ENCODE results near the gene CTSZ. TPM values are rescaled to one million over a fixed set of nuclear protein-coding genes. Genes with fewer than 3 reads are reported as not detected.

The CTSZ gene
- total RNA-seq, 4 donors from 2014 or later: 61.9 to 246 (median 226) TPM

DNA sequence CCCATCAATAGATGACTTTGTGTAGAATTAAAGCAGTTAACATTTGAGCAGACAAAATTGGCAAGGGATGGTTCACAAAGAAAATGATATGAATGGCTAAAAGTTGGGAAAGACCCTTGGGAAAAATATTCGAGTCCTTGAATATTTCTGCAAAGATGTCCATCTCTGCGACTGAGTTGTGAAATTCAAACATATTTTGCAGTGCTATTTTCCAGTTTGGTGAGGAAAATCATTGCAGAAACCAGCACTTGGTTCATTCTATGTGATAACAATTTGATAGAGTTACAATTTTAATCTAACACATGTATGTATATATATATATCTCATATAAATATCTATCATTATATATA is 41.6 kb upstream of the CTSZ start:
- DNase-seq: no peak
- Histone ChIP-seq H3K27me3 (no peaks in the 10 kb centered on the region), H3K36me3 (no peaks in the 10 kb centered on the region), H3K4me3 (no peak overlapping the region), H3K27ac (peak overlapping the region; percentile 67 to 77 (median 72)), H3K4me1 (peaks cover 0 to 26% (median 10%) of the 10 kb centered on the region in 4 donors), H3K9me3 (no peaks in the 10 kb centered on the region)
- intact Hi-C loops (cut with DNase I; ENCODE audit: low total_unique reads) (no loop called here), in situ Hi-C loops (cut with MboI; ENCODE audit: low pct_ligation_motif_present in 1 of 4, low pct_unique_long_range_greater_than_20kb in 1 of 4, low sequenced_read_pairs in 3 of 4) (loop anchor here in 1 of 4 donors (25.0 kb wide), 1 partner anchor 386 kb away; the partner anchor contains the start of gene STX16)
- WGBS, 2 donors (ENCODE audit: low coverage in 1 of 2): 76 to 80% methylated on average over 2 of the region's 2 CpGs
- TF ChIP-seq POLR2A (IDR thresholded peaks at IDR 0.05) (no peak), EP300 (IDR thresholded peaks at IDR 0.05; ENCODE audit: low read depth) (no peak), POLR2AphosphoS5 (IDR thresholded peaks at IDR 0.05) (no peak)
- TF ChIP-seq, protein P1, sequence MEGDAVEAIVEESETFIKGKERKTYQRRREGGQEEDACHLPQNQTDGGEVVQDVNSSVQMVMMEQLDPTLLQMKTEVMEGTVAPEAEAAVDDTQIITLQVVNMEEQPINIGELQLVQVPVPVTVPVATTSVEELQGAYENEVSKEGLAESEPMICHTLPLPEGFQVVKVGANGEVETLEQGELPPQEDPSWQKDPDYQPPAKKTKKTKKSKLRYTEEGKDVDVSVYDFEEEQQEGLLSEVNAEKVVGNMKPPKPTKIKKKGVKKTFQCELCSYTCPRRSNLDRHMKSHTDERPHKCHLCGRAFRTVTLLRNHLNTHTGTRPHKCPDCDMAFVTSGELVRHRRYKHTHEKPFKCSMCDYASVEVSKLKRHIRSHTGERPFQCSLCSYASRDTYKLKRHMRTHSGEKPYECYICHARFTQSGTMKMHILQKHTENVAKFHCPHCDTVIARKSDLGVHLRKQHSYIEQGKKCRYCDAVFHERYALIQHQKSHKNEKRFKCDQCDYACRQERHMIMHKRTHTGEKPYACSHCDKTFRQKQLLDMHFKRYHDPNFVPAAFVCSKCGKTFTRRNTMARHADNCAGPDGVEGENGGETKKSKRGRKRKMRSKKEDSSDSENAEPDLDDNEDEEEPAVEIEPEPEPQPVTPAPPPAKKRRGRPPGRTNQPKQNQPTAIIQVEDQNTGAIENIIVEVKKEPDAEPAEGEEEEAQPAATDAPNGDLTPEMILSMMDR (IDR thresholded peaks at IDR 0.05): no peak

DNA sequence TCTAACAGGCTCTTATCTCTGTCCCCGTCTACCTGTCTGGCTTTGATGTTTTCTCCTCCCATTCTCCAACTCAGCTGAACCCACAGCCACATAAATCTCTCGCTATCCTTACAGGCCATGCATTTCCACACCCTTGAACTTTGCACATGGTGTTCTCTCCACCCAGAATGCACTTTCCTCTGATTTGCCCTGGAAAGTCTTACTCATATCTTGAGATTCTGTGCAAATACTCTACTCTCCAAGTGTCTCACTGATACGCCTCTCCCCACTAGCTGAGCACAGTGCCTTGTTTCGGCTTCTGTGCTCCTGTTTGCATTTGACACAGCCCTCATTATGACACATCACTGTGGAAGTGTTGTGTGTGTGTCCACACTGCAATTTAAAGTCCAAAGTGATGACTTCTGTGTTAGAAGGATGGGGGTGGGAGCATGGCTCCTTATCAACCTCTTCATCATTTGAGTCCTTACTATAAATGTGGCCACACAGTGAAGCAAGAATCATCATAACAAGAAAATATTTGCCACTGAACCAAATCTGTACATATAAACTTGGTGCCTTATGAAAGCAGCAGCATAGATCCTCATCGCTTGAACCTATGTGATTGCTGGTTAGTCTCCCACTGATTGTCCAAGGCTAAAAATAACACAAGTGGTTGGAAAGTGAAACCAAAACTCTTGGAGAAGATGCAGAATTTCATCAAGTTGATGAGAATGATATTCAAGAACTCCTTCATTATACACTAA is 41.1 kb upstream of the CTSZ start:
- no peaks in the 10 kb centered on the region for H3K36me3 ChIP-seq
- intact Hi-C loops (cut with DNase I; ENCODE audit: low total_unique reads) (no loop called here), in situ Hi-C loops (cut with MboI; ENCODE audit: low pct_ligation_motif_present in 1 of 4, low pct_unique_long_range_greater_than_20kb in 1 of 4, low sequenced_read_pairs in 3 of 4) (loop anchor here in 1 of 4 donors (25.0 kb wide), 1 partner anchor 386 kb away; the partner anchor contains the start of gene STX16)
- H3K4me3 ChIP-seq: no peak overlapping the region
- WGBS, 2 donors (ENCODE audit: low coverage in 1 of 2): 38 to 46% methylated on average over 4 to 5 of the region's 5 CpGs
- H3K4me1 ChIP-seq: peaks cover 5 to 30% (median 14%) of the 10 kb centered on the region in 4 donors
- H3K27ac ChIP-seq: peak overlapping the region; percentile 67 to 77 (median 72)
- H3K27me3 ChIP-seq: no peaks in the 10 kb centered on the region
- peak; percentile 39 to 87 (median 81) for TF ChIP-seq POLR2AphosphoS5 (IDR thresholded peaks at IDR 0.05)
- TF ChIP-seq, protein P1 (IDR thresholded peaks at IDR 0.05): no peak
- TF ChIP-seq EP300 (IDR thresholded peaks at IDR 0.05; ENCODE audit: low read depth): peak; percentile 74
- TF ChIP-seq POLR2A (IDR thresholded peaks at IDR 0.05): peak; percentile 48
- DNase-seq: peak; percentile 63
- no peaks in the 10 kb centered on the region for H3K9me3 ChIP-seq

DNA sequence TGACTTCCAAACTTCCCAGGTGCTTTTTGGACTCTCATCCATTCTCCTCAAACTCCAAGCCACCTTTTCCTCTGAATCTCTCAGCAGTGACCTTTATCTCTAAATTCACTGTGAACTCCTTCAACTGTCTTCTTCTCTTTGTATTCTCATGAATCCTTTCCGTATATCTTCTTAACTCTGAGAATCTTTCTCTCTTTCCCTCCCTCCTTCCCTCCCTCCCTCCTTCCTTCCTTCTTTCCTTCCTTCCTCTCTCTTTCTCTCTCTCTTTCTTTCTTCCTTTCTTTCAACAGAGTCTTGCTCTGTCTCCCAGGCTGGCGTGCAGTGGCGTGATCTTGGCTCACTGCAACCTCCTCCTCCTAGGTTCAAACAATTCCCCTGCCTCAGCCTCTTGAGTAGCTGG is 39.8 kb upstream of the CTSZ start:
- H3K27me3 ChIP-seq: no peaks in the 10 kb centered on the region
- TF ChIP-seq POLR2AphosphoS5 (IDR thresholded peaks at IDR 0.05): no peak
- TF ChIP-seq POLR2A (IDR thresholded peaks at IDR 0.05): no peak
- TF ChIP-seq, protein P1 (IDR thresholded peaks at IDR 0.05): no peak
- H3K27ac ChIP-seq: peak overlapping the region in 3 of 4 donors; percentile 67 to 73 (median 70)
- 92 to 93% methylated on average over 1 to 3 of the region's 3 CpGs for WGBS, 2 donors (ENCODE audit: low coverage in 1 of 2)
- no peaks in the 10 kb centered on the region for H3K9me3 ChIP-seq
- no peak for DNase-seq
- no peak overlapping the region for H3K4me3 ChIP-seq
- peaks cover 6 to 32% (median 17%) of the 10 kb centered on the region in 4 donors for H3K4me1 ChIP-seq
- H3K36me3 ChIP-seq: no peaks in the 10 kb centered on the region
- in situ Hi-C loops (cut with MboI; ENCODE audit: low pct_ligation_motif_present in 1 of 4, low pct_unique_long_range_greater_than_20kb in 1 of 4, low sequenced_read_pairs in 3 of 4): loop anchor here in 1 of 4 donors (25.0 kb wide), 1 partner anchor 385 kb away; the partner anchor contains the start of gene STX16
- intact Hi-C loops (cut with DNase I; ENCODE audit: low total_unique reads): no loop called here

DNA sequence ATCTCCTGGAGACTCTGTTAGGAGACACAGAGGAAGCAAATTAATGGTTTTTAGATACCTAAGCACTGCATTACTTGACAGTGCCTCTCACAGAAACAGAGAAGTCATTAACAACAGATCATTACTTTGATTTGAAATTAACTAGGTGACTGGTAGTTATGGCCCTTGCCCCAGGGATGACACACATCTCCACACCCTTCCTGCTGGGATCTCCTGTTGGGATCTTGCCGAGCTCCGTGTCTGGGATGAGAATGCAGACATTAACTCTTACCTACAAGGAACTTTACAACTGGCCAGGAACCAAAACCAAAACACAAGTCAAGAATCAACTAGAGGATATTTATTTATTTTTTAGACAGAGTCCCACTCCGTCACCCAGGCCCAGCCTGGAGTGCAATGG is 37.7 kb upstream of the CTSZ start:
- H3K4me3 ChIP-seq: no peak overlapping the region
- in situ Hi-C loops (cut with MboI; ENCODE audit: low pct_ligation_motif_present in 1 of 4, low pct_unique_long_range_greater_than_20kb in 1 of 4, low sequenced_read_pairs in 3 of 4) (loop anchor here in 1 of 4 donors (25.0 kb wide), 1 partner anchor 382 kb away; the partner anchor contains the start of gene STX16), intact Hi-C loops (cut with DNase I; ENCODE audit: low total_unique reads) (no loop called here)
- no peaks in the 10 kb centered on the region for H3K36me3 ChIP-seq
- H3K27ac ChIP-seq: peak overlapping the region in 1 of 4 donors; percentile 5
- no peak for TF ChIP-seq POLR2A (IDR thresholded peaks at IDR 0.05)
- no peak for TF ChIP-seq POLR2AphosphoS5 (IDR thresholded peaks at IDR 0.05)
- TF ChIP-seq, protein P1 (IDR thresholded peaks at IDR 0.05): no peak
- TF ChIP-seq EP300 (IDR thresholded peaks at IDR 0.05; ENCODE audit: low read depth): no peak
- 76% methylated on average over 3 of the region's 3 CpGs; no CpG with 5 or more reads in 1 of the 2 donors for WGBS, 2 donors (ENCODE audit: low coverage in 1 of 2)
- H3K9me3 ChIP-seq: no peaks in the 10 kb centered on the region
- peaks cover 22 to 50% (median 31%) of the 10 kb centered on the region in 4 donors for H3K4me1 ChIP-seq
- H3K27me3 ChIP-seq: no peaks in the 10 kb centered on the region
- peak; percentile 26 for DNase-seq

All from transverse colon (tissue), 4 donors.